Fibroblast of pulmonary artery (primary cell): ENCODE data around the gene TDRD9.

Experiments used
- DNase-seq: peaks from one replicate; pipeline ENCODE4 v3.0.0-alpha.2; 2010; ENCODE audit warnings: low read depth
- H3K4me3 ChIP-seq: replicated peaks from 2 replicates; pipeline ENCODE4 v1.5.1; 2011; ENCODE audit warnings: low read depth, mild to moderate bottlenecking, control low read depth, low read length, moderate library complexity
- CTCF ChIP-seq: IDR thresholded peaks from 2 replicates; pipeline ENCODE4 v1.5.1; 2011; ENCODE audit warnings: mild to moderate bottlenecking, control low read depth, low read length, inconsistent platforms; ENCODE audit errors: missing control alignments

Gene TDRD9

DNA sequence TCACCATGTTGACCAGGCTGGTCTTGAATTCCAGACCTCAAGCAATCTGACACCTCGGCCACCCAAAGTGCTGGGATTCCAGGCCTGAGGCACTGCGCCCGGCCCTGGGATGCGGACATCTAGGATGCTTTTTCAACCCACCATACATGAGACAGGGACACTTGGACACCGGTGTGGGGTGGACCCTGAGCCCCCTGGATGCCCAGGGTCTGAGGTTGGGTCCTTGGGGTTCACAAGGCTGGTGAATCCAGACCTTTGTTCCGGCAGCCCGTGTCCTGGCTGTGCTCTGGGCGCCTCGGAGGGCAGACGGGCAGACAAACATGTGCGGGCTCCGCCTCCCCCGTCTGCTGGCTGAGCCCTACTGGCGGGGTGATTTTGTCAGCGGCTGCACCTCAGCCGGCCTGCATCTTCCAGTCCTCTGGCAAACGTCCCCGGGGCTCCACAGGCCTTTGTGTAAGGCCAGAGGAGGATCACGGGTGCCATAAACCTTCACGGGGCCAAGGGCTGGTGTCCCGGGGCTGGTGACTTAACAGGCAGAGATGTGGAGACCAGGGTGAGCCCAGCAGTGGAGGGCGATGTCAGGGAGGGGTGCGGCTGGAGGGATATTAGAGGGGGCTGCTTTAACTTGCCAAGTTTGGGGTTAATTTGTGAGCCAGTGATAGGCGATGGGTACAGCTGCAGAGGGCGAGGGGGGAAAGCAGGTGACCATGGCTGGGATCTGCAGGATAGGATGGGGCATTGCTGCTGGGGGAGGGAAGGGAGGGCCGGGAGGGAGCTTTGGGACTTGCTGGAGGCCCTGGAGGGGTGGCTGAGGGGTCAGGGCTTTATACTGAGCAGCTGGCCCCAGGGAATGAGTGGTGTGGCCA, 163.0 kb downstream of the TDRD9 start:
- DNase-seq = no peak
- no peak overlapping the region for H3K4me3 ChIP-seq
- TF ChIP-seq CTCF = no peak

DNA sequence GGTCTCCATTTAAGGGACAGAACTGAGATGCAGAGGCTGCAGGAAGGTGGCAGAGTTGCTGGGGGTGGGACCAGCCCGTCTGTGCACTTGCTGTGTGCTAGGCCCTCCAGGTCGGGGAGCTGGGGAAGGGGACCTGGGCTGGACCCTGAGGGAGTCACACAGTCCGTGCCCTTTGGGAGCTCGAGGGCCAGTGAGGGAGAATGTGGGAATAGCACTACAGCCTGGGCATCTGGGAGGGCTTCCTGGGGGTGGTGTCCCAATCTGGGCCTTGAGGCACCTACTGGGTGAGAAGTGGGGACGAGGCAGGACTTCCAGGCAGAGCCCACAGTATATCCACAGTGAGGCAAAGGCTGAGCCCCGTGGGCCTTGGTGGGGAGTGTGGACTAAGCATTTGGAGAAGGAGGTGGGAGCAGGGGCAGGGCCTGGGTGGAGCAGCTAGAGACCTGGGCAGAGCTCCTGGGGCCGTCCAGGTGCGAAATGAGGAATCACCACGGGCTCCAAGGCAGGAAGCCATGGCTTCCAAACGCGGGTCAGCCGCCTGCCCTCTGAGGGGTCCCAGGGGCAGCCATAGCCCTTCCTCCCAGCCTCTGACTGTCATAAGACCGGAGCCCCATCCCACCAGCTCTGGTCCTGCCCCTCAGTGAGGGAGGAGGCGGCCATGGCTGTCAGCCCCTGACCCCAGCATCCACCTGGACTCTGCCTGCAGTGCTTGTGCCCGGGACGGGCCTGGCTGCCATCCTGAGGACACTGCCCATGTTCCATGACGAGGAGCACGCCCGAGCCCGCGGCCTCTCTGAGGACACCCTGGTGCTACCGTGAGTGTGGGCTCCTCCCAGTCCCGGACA, 163.9 kb downstream of the TDRD9 start:
- H3K4me3 ChIP-seq = no peak overlapping the region
- DNase-seq = no peak
- TF ChIP-seq CTCF = no peak

DNA sequence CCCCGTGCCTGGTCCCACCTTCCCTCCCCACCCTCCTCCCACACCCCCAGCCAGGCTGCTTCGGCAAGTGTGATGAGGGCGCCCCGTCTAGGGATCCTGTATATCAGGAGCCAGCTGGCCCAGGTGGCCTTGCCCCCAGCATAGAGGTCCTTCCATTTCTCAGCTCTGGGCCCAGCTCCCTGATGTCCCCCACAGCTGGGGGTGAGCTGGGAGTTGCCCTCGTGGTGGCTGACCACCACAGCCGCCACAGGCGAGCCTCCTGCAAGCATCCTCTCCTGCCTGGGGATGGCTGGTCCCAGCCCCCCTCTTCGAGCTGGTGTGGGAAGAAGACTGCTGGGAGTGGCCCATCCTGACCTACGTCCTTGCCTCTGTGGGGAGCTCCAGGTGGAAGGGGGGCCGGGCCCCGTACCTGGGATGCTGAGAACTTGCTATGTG, 164.7 kb downstream of the TDRD9 start:
- no peak for TF ChIP-seq CTCF
- DNase-seq = no peak
- H3K4me3 ChIP-seq = no peak overlapping the region

DNA sequence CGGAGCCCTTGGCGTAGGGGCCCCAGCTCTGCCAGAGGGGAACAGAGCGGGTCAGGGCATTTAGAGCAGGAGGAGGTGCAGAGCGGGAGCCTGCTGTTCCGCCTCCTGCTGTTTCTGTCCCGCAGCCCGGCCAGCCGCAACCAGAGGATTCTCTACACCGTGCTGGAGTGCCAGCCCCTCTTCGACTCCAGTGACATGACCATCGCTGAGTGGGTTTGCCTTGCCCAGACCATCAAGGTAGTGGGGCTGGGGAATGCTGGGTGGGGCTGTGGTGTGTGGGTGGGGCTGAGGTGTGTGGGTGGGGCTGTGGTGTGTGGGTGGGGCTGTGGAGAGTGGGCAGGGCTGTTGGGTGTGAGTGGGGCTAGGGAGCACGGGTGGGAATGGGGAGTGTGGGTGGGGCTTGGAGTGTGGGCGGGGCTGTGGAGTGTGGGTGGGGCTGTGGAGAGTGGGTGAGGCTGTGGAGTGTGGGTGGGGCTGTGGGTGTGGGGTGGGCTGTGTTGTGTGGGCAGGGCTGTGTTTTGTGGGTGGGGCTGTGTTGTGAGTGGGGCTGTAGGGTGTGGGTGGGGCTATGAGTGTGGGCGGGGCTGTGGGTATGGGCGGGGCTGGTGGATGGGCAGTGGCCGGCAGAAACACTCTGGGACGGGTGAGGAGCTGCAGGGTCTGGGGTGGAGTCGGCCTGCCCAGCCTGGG, 165.3 kb downstream of the TDRD9 start:
- TF ChIP-seq CTCF = no peak
- H3K4me3 ChIP-seq = no peak overlapping the region
- DNase-seq = no peak

GRCh38 chr14:104094056-104094708, 165.9 kb downstream of the TDRD9 start:
- DNase-seq = no peak
- TF ChIP-seq CTCF = no peak

GRCh38 chr14:104094709-104095425, 166.6 kb downstream of the TDRD9 start:
- peak; percentile 46 for DNase-seq
- no peak overlapping the region for H3K4me3 ChIP-seq
- TF ChIP-seq CTCF = peak; percentile 71

More at GRCh38 chr14:104094056-104094708, 165.9 kb downstream of the TDRD9 start:
- H3K4me3 ChIP-seq = no peak overlapping the region
